K562 (cell line): ENCODE measurements around the gene ASB18.

Experiments used
- CHD2 ChIP-seq: IDR thresholded peaks from 2 replicates; pipeline ENCODE4 v1.6.1; 2011; ENCODE audit warnings: low read depth, low read length
- CREB1 ChIP-seq, 2 experiments: sonication (generic) in 1 of 2; formaldehyde crosslinking in 1 of 2; IDR thresholded peaks; 2 replicates each; pipeline versions ENCODE4 v1.6.1 to v1.8.0; 2012 to 2022; ENCODE audit warnings: inconsistent platforms in 1 of 2, mild to moderate bottlenecking in 1 of 2, missing genetic modification reagents in 1 of 2, moderate library complexity in 1 of 2
- CTCF ChIP-seq, 3 experiments: IDR thresholded peaks in 2 of 3; conservative IDR thresholded peaks in 1 of 3; 2 replicates each; pipeline ENCODE4 v1.5.1; 2011 to 2012; ENCODE audit warnings: low read length in 3 of 3, mild to moderate bottlenecking in 3 of 3, control low read depth in 2 of 3, improper control_type of control experiment in 1 of 3, inconsistent platforms in 1 of 3, low read depth in 1 of 3, mixed read lengths in 1 of 3, moderate library complexity in 1 of 3; ENCODE audit not compliant: insufficient read depth in 2 of 3
- NFYB ChIP-seq: IDR thresholded peaks from 2 replicates; pipeline ENCODE4 v1.6.1; 2011; ENCODE audit warnings: mild to moderate bottlenecking, moderate library complexity; ENCODE audit not compliant: insufficient read length; ENCODE audit errors: extremely low read depth
- POLR2AphosphoS5 ChIP-seq: IDR thresholded peaks from 2 replicates; pipeline ENCODE4 v1.6.1; 2011; ENCODE audit warnings: mild to moderate bottlenecking, low read depth, low read length, moderate library complexity; ENCODE audit not compliant: control insufficient read depth, insufficient read depth
- RAD21 ChIP-seq, 2 experiments: fragments of 250-450 bp in 1 of 2; fragments of 450-650 bp in 1 of 2; sonication (Bioruptor Pico) in 1 of 2; formaldehyde crosslinking in 1 of 2; IDR thresholded peaks in 1 of 2; conservative IDR thresholded peaks in 1 of 2; 2 replicates each; pipeline versions ENCODE4 v1.4.0 to v1.8.0; 2020 to 2022; ENCODE audit warnings: mild to moderate bottlenecking in 2 of 2, moderate library complexity in 1 of 2
- STAT6 ChIP-seq: sonication (generic); formaldehyde crosslinking; IDR thresholded peaks from 2 replicates; pipeline ENCODE4 v1.8.1; 2023; ENCODE audit warnings: mild to moderate bottlenecking, missing genetic modification reagents
- ZNF146 ChIP-seq: IDR thresholded peaks from one replicate; pipeline ENCODE4 v1.6.1; 2018; ENCODE audit warnings: missing compliant biosample characterization; ENCODE audit not compliant: unreplicated experiment
- TF ChIP-seq, protein P1 (sequence below), 2 experiments: IDR thresholded peaks; 2 replicates each; pipeline ENCODE4 v1.6.1; 2012; ENCODE audit warnings: improper control_type of control experiment in 2 of 2, low read depth in 2 of 2, low read length in 2 of 2, borderline replicate concordance in 1 of 2

GRCh38 chr2:236256366-236256985 lies 7.7 kb downstream of the ASB18 start:
- TF ChIP-seq, protein P1, sequence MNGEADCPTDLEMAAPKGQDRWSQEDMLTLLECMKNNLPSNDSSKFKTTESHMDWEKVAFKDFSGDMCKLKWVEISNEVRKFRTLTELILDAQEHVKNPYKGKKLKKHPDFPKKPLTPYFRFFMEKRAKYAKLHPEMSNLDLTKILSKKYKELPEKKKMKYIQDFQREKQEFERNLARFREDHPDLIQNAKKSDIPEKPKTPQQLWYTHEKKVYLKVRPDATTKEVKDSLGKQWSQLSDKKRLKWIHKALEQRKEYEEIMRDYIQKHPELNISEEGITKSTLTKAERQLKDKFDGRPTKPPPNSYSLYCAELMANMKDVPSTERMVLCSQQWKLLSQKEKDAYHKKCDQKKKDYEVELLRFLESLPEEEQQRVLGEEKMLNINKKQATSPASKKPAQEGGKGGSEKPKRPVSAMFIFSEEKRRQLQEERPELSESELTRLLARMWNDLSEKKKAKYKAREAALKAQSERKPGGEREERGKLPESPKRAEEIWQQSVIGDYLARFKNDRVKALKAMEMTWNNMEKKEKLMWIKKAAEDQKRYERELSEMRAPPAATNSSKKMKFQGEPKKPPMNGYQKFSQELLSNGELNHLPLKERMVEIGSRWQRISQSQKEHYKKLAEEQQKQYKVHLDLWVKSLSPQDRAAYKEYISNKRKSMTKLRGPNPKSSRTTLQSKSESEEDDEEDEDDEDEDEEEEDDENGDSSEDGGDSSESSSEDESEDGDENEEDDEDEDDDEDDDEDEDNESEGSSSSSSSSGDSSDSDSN (IDR thresholded peaks at IDR 0.05; ENCODE audit: borderline replicate concordance in 1 of 2, low read depth in 2 of 2, low read length in 2 of 2): no peak
- TF ChIP-seq RAD21 (CRISPR knock-in tag; conservative IDR thresholded peaks at IDR 0.05 in 1 of 2, IDR thresholded peaks at IDR 0.05 in 1 of 2) (no peak), STAT6 (CRISPR knock-in tag) (no peak), ZNF146 (CRISPR knock-in tag) (no peak), CREB1 (IDR thresholded peaks at IDR 0.05) (no peak), CREB1 (CRISPR knock-in tag; IDR thresholded peaks at IDR 0.05) (no peak), CHD2 (no peak), NFYB (no peak), CTCF (IDR thresholded peaks at IDR 0.05 in 2 of 3, conservative IDR thresholded peaks at IDR 0.05 in 1 of 3; ENCODE audit: insufficient read depth in 2 of 3, low read depth in 1 of 3, low read length in 3 of 3) (no peak), POLR2AphosphoS5 (no peak)
